ACC112 (cell line): ENCODE results near the gene NRN1L.

Experiments
- H2AFZ ChIP-seq: fragments of 200-600 bp; sonication (generic); one replicate; pipeline ENCODE4 v1.6.0; 2017; ENCODE audit warnings: antibody characterized with exemption, low read length; ENCODE audit not compliant: unreplicated experiment
- H3K27ac ChIP-seq: fragments of 200-600 bp; sonication (generic); 2 replicates; pipeline ENCODE4 v1.5.1; 2014; ENCODE audit warnings: low read depth, mild to moderate bottlenecking, antibody characterized with exemption, low read length, moderate library complexity
- H3K27me3 ChIP-seq: fragments of 200-600 bp; sonication (generic); 2 replicates; pipeline ENCODE4 v1.6.1; 2014; ENCODE audit warnings: mild to moderate bottlenecking, antibody characterized with exemption, low read length, moderate library complexity, mixed read lengths; ENCODE audit not compliant: insufficient read depth
- H3K36me3 ChIP-seq: fragments of 200-600 bp; sonication (generic); 2 replicates; pipeline ENCODE4 v1.6.1; 2016; ENCODE audit warnings: mild to moderate bottlenecking, antibody characterized with exemption, low read length, moderate library complexity, mixed read lengths; ENCODE audit not compliant: insufficient read depth
- H3K4me1 ChIP-seq: fragments of 200-600 bp; sonication (generic); one replicate; pipeline ENCODE4 v1.6.1; 2016; ENCODE audit warnings: low read length, mixed read lengths; ENCODE audit not compliant: insufficient read depth, unreplicated experiment, control insufficient read depth
- H3K4me3 ChIP-seq: fragments of 200-600 bp; sonication (generic); 2 replicates; pipeline ENCODE4 v1.5.1; 2014; ENCODE audit warnings: mild to moderate bottlenecking, low read depth, low read length
- H3K79me2 ChIP-seq: fragments of 200-600 bp; sonication (generic); one replicate; pipeline ENCODE4 v1.6.0; 2016; ENCODE audit warnings: low read length; ENCODE audit not compliant: control insufficient read depth, unreplicated experiment, insufficient read depth

NRN1L gene

DNA sequence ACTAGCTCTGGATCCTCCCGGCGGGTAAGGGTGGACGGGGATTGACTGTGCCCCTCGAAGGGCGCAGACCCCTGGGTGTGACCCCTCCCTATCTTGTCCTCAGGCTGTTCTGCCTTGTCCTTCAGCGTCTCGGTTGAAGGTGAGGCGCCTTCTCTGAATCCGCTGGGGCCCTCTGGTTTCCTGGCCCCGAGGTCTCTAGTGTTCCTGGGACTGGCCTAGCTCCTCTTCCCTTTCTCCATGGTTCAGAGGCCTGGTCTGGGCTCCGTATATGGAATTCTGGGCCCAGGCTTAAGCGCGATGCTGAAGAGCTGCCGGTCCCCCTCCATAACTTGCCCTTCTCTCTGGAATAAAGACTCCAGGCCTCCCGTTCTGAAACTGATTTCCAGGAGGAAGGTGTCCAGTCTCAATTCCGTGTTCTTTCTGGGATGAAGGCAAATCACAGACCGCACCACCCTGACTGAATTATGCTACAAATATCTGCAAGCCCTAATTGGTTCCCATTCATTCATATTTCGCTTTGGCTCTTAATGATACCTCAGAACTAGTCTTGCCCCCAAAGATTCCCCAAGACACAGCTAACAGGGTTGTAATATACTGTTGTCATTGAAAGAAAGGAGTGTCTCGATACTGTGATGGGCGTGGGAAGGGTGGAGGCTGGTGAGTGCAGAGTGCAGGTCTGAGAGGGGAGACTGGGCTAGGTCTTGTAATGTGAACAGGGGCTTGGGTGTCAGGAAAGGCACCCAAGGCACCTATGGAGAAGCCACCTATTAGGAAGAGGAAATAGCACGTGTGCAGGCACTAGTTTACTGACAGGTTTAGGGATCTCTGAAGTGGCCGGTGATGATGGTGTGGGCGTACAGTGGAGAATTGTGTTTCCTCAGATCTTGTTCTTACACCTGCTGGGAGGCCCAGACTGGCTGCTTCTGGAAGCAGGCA lies 11.0 kb upstream of the NRN1L start:
- no peaks in the 10 kb centered on the region for H3K27me3 ChIP-seq
- peak overlapping the region; percentile 91 for H3K4me3 ChIP-seq
- no peaks in the 10 kb centered on the region for H3K36me3 ChIP-seq
- peaks cover 14% of the 10 kb centered on the region for H3K4me1 ChIP-seq
- H2AFZ ChIP-seq = peak overlapping the region; percentile 30
- peaks cover 38% of the 10 kb centered on the region for H3K79me2 ChIP-seq
- peak overlapping the region; percentile 40; the same call in 1 of the 2 replicates for H3K27ac ChIP-seq

DNA sequence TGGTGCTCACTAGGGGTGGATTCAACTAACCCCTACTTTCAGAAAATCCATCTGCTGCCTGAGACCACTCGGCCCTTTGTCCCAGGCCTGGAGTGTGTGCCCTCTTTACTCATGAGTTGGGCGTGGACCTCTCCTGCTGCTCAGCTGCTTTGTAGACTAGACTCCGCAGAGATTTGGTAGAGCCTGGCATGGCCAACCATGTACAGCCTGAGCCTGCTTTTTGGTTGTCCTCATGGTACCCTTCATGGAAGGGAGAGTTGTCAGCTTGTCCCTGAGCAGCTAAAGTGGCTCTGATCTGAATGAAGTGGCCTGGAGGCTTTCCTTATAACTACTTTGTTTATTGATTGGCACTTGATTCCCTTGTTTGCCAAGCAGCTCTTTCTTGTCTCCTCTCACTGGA lies 10.3 kb upstream of the NRN1L start:
- H3K4me3 ChIP-seq = peak overlapping the region; percentile 91
- peaks cover 14% of the 10 kb centered on the region for H3K4me1 ChIP-seq
- H2AFZ ChIP-seq = no peak overlapping the region
- H3K27ac ChIP-seq = no peak overlapping the region
- H3K27me3 ChIP-seq = no peaks in the 10 kb centered on the region
- H3K36me3 ChIP-seq = no peaks in the 10 kb centered on the region
- H3K79me2 ChIP-seq = peaks cover 38% of the 10 kb centered on the region

DNA sequence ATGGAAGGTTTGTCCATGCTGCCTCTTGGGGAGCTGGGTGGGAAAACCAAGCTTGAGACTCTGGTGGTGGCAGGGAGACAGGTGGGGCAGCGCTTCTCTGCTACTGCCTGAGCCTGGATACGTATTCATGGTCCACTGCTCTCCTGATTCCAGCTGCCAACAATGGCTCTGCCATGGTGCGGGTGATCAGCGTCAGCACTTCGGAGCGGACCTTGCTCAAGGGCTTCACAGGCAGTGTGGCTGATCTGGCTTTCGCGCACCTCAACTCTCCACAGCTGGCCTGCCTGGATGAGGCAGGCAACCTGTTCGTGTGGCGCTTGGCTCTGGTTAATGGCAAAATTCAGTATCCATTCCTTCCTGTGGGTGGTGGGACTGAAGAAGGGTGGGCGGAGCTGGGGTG lies 7.6 kb upstream of the NRN1L start:
- Histone ChIP-seq H3K27me3 (no peaks in the 10 kb centered on the region), H3K79me2 (peaks cover 38% of the 10 kb centered on the region), H3K4me1 (peaks cover 14% of the 10 kb centered on the region), H2AFZ (no peak overlapping the region), H3K27ac (no peak overlapping the region), H3K36me3 (peaks cover 9% of the 10 kb centered on the region; the same call in 1 of the 2 replicates), H3K4me3 (no peak overlapping the region)

DNA sequence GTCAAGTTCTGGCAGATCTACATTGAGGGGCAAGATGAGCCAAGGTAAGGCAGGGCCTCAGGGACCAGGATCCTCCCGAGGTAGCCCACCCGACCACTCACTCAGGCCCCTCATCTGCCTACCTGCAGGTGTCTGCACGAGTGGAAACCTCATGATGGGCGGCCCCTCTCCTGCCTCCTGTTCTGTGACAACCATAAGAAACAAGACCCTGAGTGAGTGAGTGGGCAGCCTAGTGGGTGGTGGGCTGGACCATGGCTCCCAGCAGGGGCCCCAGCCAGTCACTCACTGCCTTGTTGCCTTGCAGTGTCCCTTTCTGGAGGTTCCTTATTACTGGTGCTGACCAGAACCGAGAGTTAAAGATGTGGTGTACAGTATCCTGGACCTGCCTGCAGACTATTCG lies 6.5 kb upstream of the NRN1L start:
- peaks cover 9% of the 10 kb centered on the region; the same call in 1 of the 2 replicates for H3K36me3 ChIP-seq
- no peak overlapping the region for H3K4me3 ChIP-seq
- H2AFZ ChIP-seq = no peak overlapping the region
- peaks cover 35% of the 10 kb centered on the region for H3K79me2 ChIP-seq
- no peaks in the 10 kb centered on the region for H3K27me3 ChIP-seq
- H3K4me1 ChIP-seq = peaks cover 9% of the 10 kb centered on the region
- H3K27ac ChIP-seq = no peak overlapping the region

DNA sequence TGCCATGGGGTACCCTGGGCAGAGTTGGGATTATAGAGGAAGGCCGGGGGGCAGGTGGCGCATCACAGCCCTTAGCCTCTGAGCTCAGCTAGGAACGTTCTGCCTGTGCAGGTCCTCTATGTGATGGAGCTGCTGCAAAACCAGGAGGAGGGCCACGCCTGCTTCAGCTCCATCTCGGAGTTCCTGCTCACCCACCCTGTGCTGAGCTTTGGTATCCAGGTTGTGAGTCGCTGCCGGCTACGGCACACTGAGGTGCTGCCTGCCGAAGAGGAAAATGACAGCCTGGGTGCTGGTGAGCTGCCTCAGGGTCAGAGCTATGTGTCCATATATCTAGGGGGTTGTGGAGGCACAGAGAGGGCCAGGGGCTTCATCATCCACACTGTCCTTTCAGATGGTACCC lies 5.8 kb upstream of the NRN1L start:
- no peaks in the 10 kb centered on the region for H3K27me3 ChIP-seq
- no peak overlapping the region for H3K27ac ChIP-seq
- peaks cover 9% of the 10 kb centered on the region; the same call in 1 of the 2 replicates for H3K36me3 ChIP-seq
- peaks cover 29% of the 10 kb centered on the region for H3K79me2 ChIP-seq
- no peak overlapping the region for H3K4me3 ChIP-seq
- H3K4me1 ChIP-seq = peaks cover 9% of the 10 kb centered on the region
- no peak overlapping the region for H2AFZ ChIP-seq

DNA sequence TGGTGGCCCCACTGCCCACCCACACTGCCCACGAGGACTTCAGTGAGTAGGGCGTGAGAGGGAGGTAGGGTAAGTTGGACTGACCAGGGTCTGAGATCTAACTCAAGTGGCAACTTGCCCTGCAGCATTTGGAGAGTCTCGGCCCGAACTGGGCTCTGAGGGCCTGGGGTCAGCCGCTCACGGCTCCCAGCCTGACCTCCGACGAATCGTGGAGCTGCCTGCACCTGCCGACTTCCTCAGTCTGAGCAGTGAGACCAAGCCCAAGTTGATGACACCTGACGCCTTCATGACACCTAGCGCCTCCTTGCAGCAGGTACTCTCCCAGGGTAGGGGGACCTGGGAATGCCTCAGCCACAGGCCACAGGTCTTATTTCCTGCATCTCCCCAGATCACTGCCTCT lies 5.2 kb upstream of the NRN1L start:
- Histone ChIP-seq H3K27me3 (no peaks in the 10 kb centered on the region), H3K4me3 (no peak overlapping the region), H2AFZ (no peak overlapping the region), H3K36me3 (peaks cover 9% of the 10 kb centered on the region; the same call in 1 of the 2 replicates), H3K4me1 (peaks cover 3% of the 10 kb centered on the region), H3K79me2 (peaks cover 23% of the 10 kb centered on the region), H3K27ac (no peak overlapping the region)

DNA sequence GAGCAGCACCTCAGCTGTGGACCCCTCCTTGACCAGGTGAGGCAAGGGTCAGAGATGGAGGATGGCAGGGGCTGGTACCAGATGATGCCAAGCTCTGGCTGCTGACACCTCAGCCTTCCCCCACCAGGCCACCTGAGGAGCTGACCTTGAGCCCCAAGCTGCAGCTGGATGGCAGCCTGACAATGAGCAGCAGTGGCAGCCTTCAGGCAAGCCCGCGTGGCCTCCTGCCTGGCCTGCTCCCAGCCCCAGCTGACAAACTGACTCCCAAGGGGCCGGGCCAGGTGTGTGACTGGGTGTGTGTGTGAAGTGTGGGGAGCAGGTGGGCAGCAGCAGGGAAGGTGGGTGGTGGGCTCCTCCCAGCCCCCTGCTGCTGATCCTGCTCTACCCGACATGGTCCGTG lies 4.7 kb upstream of the NRN1L start:
- H3K4me3 ChIP-seq = no peak overlapping the region
- no peak overlapping the region for H2AFZ ChIP-seq
- H3K79me2 ChIP-seq = peaks cover 18% of the 10 kb centered on the region
- H3K36me3 ChIP-seq = peaks cover 9% of the 10 kb centered on the region; the same call in 1 of the 2 replicates
- peaks cover 3% of the 10 kb centered on the region for H3K4me1 ChIP-seq
- H3K27me3 ChIP-seq = no peaks in the 10 kb centered on the region
- H3K27ac ChIP-seq = no peak overlapping the region

DNA sequence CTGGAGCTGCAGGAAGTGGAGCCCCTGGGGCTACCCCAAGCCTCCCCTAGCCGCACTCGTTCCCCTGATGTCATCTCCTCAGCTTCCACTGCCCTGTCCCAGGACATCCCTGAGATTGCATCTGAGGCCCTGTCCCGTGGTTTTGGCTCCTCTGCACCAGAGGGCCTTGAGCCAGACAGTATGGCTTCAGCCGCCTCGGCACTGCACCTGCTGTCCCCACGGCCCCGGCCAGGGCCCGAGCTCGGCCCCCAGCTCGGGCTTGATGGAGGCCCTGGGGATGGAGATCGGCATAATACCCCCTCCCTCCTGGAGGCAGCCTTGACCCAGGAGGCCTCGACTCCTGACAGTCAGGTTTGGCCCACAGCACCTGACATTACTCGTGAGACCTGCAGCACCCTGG lies 4.1 kb upstream of the NRN1L start:
- H3K4me1 ChIP-seq = peaks cover 3% of the 10 kb centered on the region
- no peak overlapping the region for H3K4me3 ChIP-seq
- no peak overlapping the region for H2AFZ ChIP-seq
- peaks cover 12% of the 10 kb centered on the region for H3K79me2 ChIP-seq
- H3K27ac ChIP-seq = no peak overlapping the region
- no peaks in the 10 kb centered on the region for H3K27me3 ChIP-seq
- peaks cover 9% of the 10 kb centered on the region; the same call in 1 of the 2 replicates for H3K36me3 ChIP-seq

DNA sequence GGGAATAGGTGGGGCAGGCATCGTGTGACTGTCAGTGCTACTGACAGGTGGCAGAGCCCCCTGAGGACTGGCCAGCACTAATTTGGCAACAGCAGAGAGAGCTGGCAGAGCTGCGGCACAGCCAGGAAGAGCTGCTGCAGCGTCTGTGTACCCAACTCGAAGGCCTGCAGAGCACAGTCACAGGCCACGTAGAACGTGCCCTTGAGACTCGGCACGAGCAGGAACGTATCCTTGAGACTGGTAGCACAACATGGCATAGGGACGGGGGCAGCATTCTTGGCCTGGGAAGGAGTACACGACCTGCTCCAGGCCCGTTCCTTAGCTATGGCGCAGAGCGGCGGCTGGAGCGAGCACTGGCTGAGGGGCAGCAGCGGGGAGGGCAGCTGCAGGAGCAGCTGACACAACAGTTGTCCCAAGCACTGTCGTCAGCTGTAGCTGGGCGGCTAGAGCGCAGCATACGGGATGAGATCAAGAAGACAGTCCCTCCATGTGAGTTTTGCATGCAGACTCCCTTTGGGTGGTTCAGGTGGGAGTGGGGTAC lies 3.0 kb upstream of the NRN1L start:
- H3K36me3 ChIP-seq = peaks cover 9% of the 10 kb centered on the region; the same call in 1 of the 2 replicates

DNA sequence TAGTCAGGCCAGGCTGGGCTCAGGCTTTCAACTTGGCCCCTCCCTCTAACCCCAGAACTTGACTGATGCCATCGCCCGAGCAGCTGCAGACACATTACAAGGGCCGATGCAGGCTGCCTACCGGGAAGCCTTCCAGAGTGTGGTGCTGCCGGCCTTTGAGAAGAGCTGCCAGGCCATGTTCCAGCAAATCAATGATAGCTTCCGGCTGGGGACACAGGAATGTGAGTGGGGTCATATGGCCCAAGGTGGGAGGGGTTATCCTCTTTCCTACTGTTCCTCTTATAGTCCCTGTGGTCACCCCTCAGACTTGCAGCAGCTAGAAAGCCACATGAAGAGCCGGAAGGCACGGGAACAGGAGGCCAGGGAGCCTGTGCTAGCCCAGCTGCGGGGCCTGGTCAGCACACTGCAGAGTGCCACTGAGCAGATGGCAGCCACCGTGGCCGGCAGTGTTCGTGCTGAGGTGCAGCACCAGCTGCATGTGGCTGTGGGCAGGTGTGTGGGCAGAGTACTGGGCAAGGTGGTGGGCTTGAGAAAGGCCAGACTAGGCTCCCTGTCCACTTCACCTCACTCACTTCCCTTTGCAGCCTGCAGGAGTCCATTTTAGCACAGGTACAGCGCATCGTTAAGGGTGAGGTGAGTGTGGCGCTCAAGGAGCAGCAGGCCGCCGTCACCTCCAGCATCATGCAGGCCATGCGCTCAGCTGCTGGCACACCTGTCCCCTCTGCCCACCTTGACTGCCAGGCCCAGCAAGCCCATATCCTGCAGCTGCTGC lies 2.1 kb upstream of the NRN1L start:
- H2AFZ ChIP-seq = no peak overlapping the region
- H3K36me3 ChIP-seq = peaks cover 9% of the 10 kb centered on the region; the same call in 1 of the 2 replicates

More for the DNA sequence above, 3.0 kb upstream of the NRN1L start:
- Histone ChIP-seq H3K4me1 (peaks cover 3% of the 10 kb centered on the region), H3K27me3 (no peaks in the 10 kb centered on the region), H3K79me2 (peaks cover 1% of the 10 kb centered on the region), H2AFZ (no peak overlapping the region), H3K27ac (no peak overlapping the region), H3K4me3 (no peak overlapping the region)

More for the DNA sequence above, 2.1 kb upstream of the NRN1L start:
- no peak overlapping the region for H3K27ac ChIP-seq
- peaks cover 3% of the 10 kb centered on the region for H3K4me1 ChIP-seq
- H3K79me2 ChIP-seq = no peaks in the 10 kb centered on the region
- no peak overlapping the region for H3K4me3 ChIP-seq
- no peaks in the 10 kb centered on the region for H3K27me3 ChIP-seq
